ENCODE results near the gene TTC7B.
A peak's percentile ranks its signal among the peaks of the same experiment; 100 is the strongest.

The TTC7B gene

GRCh38 chr14:90511252-90511651, 305.0 kb downstream of the TTC7B start:
- no peak for TF ChIP-seq CTCF (IDR thresholded peaks at IDR 0.05)
- H3K36me3 Mint-ChIP-seq (ENCODE audit: low read depth): no peaks in the 10 kb centered on the region
- H3K4me1 Mint-ChIP-seq: peaks cover 29% of the 10 kb centered on the region
- peaks cover 15% of the 10 kb centered on the region for H3K27me3 Mint-ChIP-seq (ENCODE audit: low read depth, poor library complexity)
- H3K9me3 Mint-ChIP-seq: no peaks in the 10 kb centered on the region
- no peak overlapping the region for H3K27ac Mint-ChIP-seq
- no peak overlapping the region for H3K4me3 Mint-ChIP-seq
- no peak for DNase-seq

- TF ChIP-seq CTCF (IDR thresholded peaks at IDR 0.05): no peak
- H3K4me3 Mint-ChIP-seq: no peak overlapping the region
- H3K36me3 Mint-ChIP-seq (ENCODE audit: low read depth): no peaks in the 10 kb centered on the region
- peaks cover 26% of the 10 kb centered on the region for H3K4me1 Mint-ChIP-seq
- no peak for DNase-seq
- H3K9me3 Mint-ChIP-seq: no peaks in the 10 kb centered on the region
- no peak overlapping the region for H3K27ac Mint-ChIP-seq
- H3K27me3 Mint-ChIP-seq (ENCODE audit: low read depth, poor library complexity): peaks cover 15% of the 10 kb centered on the region
Measured at GRCh38 chr14:90510159-90510558, 306.1 kb downstream of the TTC7B start.

GRCh38 chr14:90509403-90509802, 306.8 kb downstream of the TTC7B start:
- Mint-ChIP-seq H3K27me3 (ENCODE audit: low read depth, poor library complexity) (peaks cover 15% of the 10 kb centered on the region), H3K4me3 (no peak overlapping the region), H3K4me1 (peaks cover 26% of the 10 kb centered on the region), H3K27ac (no peak overlapping the region), H3K36me3 (ENCODE audit: low read depth) (no peaks in the 10 kb centered on the region), H3K9me3 (no peaks in the 10 kb centered on the region)
- no peak for DNase-seq
- TF ChIP-seq CTCF (IDR thresholded peaks at IDR 0.05): no peak

DNA sequence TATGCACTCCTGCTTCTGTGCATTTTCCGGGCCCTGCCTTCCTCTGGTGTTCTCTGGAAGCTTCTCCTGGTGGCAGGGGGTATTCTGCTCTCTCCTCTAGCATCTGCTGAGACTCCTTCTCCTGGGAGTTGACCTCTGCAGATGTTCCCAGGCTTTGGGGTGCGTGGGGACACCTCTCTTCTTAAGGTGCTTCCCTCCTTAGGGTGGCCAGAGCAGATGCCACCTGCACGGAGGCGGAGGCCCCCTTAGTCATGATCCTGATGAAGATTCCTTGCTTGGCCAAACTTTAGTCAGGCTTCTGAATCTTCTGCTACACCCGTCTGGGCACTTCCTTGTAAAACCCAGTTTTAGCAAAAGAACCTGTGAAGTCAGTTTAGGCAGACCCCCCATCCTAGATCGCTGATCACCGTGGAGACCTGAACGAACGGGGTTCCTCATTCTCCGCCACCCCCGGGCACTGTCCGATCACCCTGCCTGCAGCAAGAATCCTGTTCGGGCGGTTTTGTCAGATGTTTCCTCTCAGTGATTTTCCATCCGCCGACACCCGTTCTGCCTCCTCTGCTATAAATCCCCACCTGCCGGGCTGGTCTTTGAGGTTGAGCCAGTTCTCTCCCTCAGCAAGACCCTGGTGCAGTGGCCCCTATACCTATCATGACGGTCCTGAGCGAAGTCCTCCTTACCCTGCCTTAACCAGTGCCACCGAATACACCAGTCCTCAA, 307.5 kb downstream of the TTC7B start:
- H3K4me1 Mint-ChIP-seq: peaks cover 21% of the 10 kb centered on the region
- H3K4me3 Mint-ChIP-seq: no peak overlapping the region
- no peak for DNase-seq
- no peaks in the 10 kb centered on the region for H3K9me3 Mint-ChIP-seq
- H3K27ac Mint-ChIP-seq: peak overlapping the region; percentile 16
- no peaks in the 10 kb centered on the region for H3K36me3 Mint-ChIP-seq (ENCODE audit: low read depth)
- TF ChIP-seq CTCF (IDR thresholded peaks at IDR 0.05): no peak
- H3K27me3 Mint-ChIP-seq (ENCODE audit: low read depth, poor library complexity): peaks cover 15% of the 10 kb centered on the region

GRCh38 chr14:90508036-90508435, 308.2 kb downstream of the TTC7B start:
- no peak for TF ChIP-seq CTCF (IDR thresholded peaks at IDR 0.05)

DNA sequence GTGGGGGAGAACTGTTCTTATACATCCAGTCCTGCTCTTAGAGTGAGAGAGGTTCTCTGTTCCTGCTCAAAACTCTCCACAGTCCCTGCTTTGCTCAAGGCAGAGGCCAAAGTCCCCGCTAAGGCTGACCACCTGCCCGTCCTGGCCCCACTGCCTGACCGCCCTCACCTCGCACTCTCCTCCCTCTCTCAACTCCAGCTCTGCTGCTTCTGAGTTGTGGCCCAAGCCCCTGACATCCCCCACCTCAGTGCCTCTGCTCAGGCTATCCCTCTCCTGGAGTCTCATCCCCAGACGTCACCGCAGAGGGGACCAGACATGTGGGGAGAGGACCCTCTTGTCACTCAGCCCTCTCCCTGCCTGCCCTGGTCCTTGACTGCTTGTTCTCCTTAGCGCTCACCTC, 308.8 kb downstream of the TTC7B start:
- TF ChIP-seq CTCF (IDR thresholded peaks at IDR 0.05): no peak
- H3K9me3 Mint-ChIP-seq: no peaks in the 10 kb centered on the region
- H3K27ac Mint-ChIP-seq: no peak overlapping the region
- no peak overlapping the region for H3K4me3 Mint-ChIP-seq
- no peak for DNase-seq
- H3K27me3 Mint-ChIP-seq (ENCODE audit: low read depth, poor library complexity): peaks cover 15% of the 10 kb centered on the region
- H3K4me1 Mint-ChIP-seq: peaks cover 9% of the 10 kb centered on the region
- no peaks in the 10 kb centered on the region for H3K36me3 Mint-ChIP-seq (ENCODE audit: low read depth)

More at GRCh38 chr14:90508036-90508435, 308.2 kb downstream of the TTC7B start:
- Mint-ChIP-seq H3K27ac (no peak overlapping the region), H3K4me3 (no peak overlapping the region), H3K9me3 (no peaks in the 10 kb centered on the region), H3K36me3 (ENCODE audit: low read depth) (no peaks in the 10 kb centered on the region), H3K4me1 (peaks cover 16% of the 10 kb centered on the region), H3K27me3 (ENCODE audit: low read depth, poor library complexity) (peaks cover 15% of the 10 kb centered on the region)
- no peak for DNase-seq
